HUES6 (cell line): ENCODE measurements around the gene FAF1.

ENCODE experiments used
- H3K27ac ChIP-seq: 2 replicates; pipeline ENCODE4 v1.7.0; 2013; ENCODE audit warnings: low read depth, mild to moderate bottlenecking, low read length, inconsistent platforms
- H3K27me3 ChIP-seq: 2 replicates; pipeline ENCODE4 v1.6.1; 2013; ENCODE audit warnings: low read length; ENCODE audit not compliant: control insufficient read depth, insufficient read depth
- H3K36me3 ChIP-seq: 2 replicates; pipeline ENCODE4 v1.6.1; 2013; ENCODE audit warnings: low read length; ENCODE audit not compliant: control insufficient read depth, insufficient read depth
- H3K4me1 ChIP-seq: 2 replicates; pipeline ENCODE4 v1.6.1; 2013; ENCODE audit warnings: low read length; ENCODE audit not compliant: control insufficient read depth, insufficient read depth
- H3K4me3 ChIP-seq: 2 replicates; pipeline ENCODE4 v1.5.1; 2013; ENCODE audit warnings: low read depth, low read length
- H3K9ac ChIP-seq: one replicate; pipeline ENCODE4 v1.6.1; 2013; ENCODE audit warnings: mild to moderate bottlenecking, low read length
- H3K9me3 ChIP-seq: 2 replicates; pipeline ENCODE4 v1.6.1; 2013; ENCODE audit warnings: low read depth, low read length; ENCODE audit not compliant: control insufficient read depth, insufficient read depth

The FAF1 gene

DNA sequence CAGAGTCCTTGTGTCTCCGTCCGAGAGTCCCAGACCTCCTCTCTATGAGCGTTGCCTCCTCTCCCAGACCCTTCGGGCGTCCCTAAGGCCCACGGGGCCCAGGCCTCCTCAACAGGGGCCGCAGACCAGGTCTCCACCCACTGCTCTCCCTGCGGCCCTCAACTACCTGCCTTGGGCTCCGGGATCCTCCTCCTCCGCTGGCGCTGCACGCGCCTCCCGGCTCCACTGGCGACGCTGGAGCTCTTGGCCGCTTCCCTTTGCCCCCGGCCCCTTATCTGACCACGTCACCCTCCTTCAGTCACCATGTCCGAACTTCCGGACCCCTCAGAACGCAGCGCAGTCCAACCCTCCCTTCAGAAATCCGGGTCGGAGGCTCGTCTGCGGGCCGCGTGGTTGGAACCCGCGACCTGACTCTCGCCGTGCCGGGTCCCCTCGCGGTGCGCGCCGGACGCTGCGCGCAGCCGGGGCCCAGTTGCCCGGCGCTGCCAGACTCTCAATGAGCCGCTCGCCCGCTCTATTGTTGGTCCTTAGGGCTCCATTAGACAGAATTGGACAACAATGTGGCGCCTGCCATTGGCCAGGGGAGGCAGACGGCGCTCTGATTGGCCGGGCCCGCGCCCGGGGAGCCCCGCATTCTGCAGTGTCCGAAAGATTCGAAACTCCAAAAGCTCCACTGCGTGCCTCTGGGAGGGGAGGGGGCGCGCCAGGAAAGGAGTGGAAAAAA, 537.0 kb downstream of the FAF1 start, which contains the start of gene DMRTA2:
Gene DMRTA2 (minus strand): TSS at position 498 of the 724 bp plus-strand sequence. CDS start 1,907 bp downstream, outside the sequence.
- Histone ChIP-seq H3K9ac (no peak within 1 kb of the TSS), H3K36me3 (no peaks in the 10 kb centered on the region), H3K4me1 (peaks cover 40% of the 10 kb centered on the region), H3K9me3 (no peaks in the 10 kb centered on the region), H3K4me3 (peak within 1 kb of the TSS; percentile 68), H3K27me3 (peaks cover 100% of the 10 kb centered on the region), H3K27ac (no peak within 1 kb of the TSS)

DNA sequence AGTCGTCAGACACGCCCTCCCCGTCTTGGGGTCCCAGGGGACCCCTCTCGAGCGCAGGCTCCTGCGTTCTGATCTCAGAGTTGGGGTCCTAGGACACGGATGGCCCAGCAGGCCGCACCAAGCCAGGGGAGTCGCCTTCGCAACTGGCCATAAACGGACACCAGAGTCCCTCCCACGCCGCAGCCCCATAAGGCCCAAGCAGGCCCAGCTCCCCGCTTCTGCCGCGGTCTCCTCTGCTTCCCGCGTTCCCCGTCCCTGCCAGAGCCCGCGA, 537.5 kb downstream of the FAF1 start:
- peaks cover 35% of the 10 kb centered on the region for H3K4me1 ChIP-seq
- H3K27me3 ChIP-seq, result peaks cover 100% of the 10 kb centered on the region
- no peak overlapping the region for H3K9ac ChIP-seq
- H3K27ac ChIP-seq, result no peak overlapping the region
- H3K4me3 ChIP-seq, result peak overlapping the region; percentile 68
- H3K9me3 ChIP-seq, result no peaks in the 10 kb centered on the region
- H3K36me3 ChIP-seq, result no peaks in the 10 kb centered on the region

DNA sequence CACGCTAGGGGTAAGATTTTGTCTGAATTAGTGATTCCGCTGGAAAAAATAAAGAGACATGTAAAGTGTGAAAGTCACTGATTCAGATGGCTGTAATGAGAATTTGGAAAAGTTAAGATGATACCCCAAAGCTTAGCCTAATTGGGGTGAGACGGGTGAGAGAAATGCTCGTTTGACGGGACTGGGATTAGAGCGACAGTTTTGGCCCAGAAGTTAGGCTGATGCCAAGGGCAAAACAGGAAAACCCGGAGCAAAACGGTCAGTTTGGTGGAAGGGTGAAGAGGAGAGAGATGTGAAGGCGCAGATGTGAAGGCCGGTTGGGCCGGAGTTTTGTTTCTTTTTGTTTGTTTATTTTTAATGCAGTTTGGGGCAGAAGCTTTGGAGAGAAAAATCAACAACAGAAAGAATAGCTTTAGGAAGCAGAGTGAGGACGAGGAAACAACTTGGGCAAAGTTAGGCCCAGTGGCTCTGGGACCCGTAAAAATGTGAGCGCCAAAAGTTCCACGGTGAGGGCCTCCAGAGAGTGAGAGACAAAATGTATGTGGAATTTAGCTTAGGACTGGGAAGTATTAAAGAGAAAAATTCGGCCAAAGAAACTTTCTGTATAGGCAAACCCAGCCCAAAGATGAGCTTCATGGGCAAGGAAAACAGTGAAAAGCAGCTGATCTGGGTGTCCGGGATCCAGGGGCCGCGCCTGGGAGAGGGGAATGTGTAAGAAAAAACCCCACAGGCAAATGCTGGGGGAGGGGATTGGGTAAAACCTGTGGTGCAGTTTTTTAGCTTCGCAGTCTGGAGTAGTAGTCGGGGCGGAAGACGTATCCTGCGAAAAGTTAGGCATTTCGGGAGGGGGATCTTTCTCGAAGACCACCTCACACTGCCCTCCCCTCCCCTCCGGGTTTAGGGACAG, 538.0 kb downstream of the FAF1 start:
- Histone ChIP-seq H3K4me1 (peaks cover 29% of the 10 kb centered on the region), H3K9me3 (no peaks in the 10 kb centered on the region), H3K4me3 (peak overlapping the region; percentile 68), H3K27ac (no peak overlapping the region), H3K9ac (no peak overlapping the region), H3K27me3 (peaks cover 100% of the 10 kb centered on the region), H3K36me3 (no peaks in the 10 kb centered on the region)

DNA sequence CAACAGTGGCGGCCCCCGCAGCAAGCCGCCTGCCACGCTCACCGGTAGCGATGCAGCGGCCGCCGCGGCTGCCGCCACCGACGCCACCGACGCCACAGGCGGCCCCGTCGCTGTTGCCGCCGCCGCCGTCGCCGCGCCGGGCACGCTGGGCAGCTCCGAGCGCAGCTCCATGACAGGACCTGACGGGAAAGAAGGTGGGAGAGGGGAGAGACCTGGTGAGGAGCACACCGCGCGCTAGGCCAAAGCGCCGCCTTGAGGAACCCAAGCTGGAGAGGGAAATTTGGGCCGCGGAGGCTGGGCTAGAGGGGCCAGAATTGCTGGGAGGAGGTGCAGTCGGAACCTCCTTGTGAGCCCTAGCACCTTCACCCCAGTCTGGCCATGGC, 538.7 kb downstream of the FAF1 start:
- Histone ChIP-seq H3K4me3 (peak overlapping the region; percentile 56), H3K36me3 (no peaks in the 10 kb centered on the region), H3K9ac (no peak overlapping the region), H3K9me3 (no peaks in the 10 kb centered on the region), H3K27ac (no peak overlapping the region), H3K27me3 (peaks cover 100% of the 10 kb centered on the region), H3K4me1 (peaks cover 28% of the 10 kb centered on the region)

DNA sequence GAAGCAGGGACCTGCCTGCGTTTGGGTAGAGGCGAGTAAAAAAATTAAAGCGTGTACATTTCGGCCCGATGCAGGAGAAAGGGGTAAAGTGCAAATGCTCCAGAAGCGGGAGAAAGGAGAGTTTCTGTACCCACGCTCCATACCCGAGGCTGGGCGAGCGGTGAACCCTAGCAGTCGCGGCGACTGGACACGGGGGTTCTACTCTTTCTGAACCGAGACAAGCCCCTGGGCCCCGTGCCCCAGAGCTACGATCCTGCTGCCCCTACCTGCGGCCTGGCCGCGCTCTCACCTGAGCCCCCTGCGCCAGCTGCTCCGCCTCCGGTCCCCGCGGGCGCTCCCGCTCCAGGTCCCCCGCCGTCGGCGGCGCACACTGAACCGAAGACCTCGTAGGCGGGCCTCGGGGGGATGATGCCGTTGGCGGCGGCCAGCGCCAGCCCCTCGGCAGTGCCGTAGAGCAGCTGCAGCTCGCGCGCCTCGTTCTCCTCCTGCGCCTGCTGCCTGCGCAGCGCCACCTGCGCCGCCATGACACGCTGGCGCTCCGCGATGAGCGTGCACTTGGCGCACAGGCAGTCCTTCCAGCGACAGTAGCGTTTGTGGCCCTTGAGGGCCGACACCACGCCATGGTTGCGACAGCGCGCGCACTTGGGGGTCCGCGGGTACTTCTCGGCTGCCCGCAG, 539.2 kb downstream of the FAF1 start:
- H3K36me3 ChIP-seq, result no peaks in the 10 kb centered on the region
- no peak overlapping the region for H3K9ac ChIP-seq
- H3K4me1 ChIP-seq, result peaks cover 28% of the 10 kb centered on the region
- H3K9me3 ChIP-seq, result no peaks in the 10 kb centered on the region
- no peak overlapping the region for H3K27ac ChIP-seq
- peaks cover 100% of the 10 kb centered on the region for H3K27me3 ChIP-seq
- H3K4me3 ChIP-seq, result peak overlapping the region; percentile 56

DNA sequence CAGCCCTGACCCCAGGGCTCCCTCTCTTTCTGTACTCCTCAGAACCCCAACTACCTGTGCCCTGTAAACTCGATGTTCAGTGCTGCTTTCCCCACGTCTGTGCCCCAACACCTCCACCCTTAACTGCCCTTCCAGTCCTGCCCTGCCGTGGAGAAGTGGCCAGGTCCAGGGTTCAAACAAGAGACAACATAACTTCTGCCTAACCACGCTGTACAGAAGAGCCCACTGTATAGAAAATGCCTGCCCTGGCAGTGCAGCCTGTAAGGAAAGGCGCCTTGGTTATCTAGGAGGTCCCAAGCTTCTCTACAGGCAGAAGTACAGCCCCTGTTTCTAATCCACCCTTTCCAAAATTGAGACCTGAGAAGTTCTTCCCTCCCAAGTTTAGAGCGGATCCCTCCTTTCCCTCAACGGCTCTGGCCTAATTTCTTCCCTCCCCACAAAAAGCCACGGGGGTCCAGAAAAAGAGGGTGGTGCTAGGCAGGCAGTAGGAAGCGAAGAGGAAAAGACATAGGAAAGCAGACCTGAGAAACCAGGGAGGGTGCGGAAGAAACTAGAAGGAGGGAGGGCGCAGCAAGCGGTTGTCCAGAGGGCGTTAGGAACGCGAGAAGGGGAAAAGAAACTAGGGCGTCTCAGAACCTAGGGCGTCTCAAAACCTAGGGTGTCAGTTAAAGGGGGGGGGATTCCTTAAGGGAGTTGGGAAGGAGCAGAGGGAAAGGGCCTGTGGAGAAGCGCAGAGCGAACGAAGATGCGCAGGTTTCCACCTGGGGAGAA, 540.0 kb downstream of the FAF1 start:
- H3K4me3 ChIP-seq, result peak overlapping the region; percentile 56
- no peak overlapping the region for H3K27ac ChIP-seq
- peaks cover 23% of the 10 kb centered on the region for H3K4me1 ChIP-seq
- no peaks in the 10 kb centered on the region for H3K36me3 ChIP-seq
- no peak overlapping the region for H3K9ac ChIP-seq
- peaks cover 100% of the 10 kb centered on the region for H3K27me3 ChIP-seq
- H3K9me3 ChIP-seq, result no peaks in the 10 kb centered on the region

DNA sequence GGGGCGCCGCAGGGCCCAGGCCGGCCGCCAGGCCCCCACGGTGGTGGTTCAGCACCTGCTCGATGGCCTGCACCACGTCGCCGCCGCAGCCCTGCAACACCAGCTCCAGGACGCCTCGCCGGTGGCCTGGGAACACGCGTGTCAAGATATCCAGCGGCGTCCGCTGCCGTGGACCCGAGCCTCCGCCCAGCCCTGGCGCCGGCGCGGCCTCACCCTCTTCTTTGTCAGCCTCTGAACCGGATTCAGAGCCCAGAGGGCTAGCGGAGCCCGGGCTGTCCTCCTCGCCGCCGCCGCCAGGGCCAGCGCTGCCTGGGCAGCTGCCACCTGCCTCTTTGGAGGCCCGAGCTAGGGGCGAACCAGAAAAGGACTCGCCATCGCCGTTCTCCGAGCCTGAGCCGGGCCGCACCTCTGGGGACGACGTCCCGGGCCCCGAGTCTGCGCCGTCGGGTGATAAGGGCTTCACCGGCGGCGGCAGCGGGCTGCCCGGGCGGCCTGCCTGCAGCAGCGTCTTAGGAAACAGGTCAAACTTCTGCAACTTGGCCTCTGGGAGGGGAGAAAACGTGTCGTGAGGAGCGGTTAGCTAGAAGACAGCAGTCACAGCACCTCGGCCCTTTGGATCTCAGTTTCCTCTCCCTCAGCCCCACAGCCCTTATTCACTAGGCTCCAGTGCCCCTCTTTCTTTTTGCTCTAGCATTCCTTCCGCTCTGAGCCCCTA, 540.7 kb downstream of the FAF1 start:
- Histone ChIP-seq H3K9ac (no peak overlapping the region), H3K9me3 (no peaks in the 10 kb centered on the region), H3K4me3 (peak overlapping the region; percentile 18; the same call in 1 of the 2 replicates), H3K27ac (no peak overlapping the region), H3K27me3 (peaks cover 100% of the 10 kb centered on the region), H3K36me3 (no peaks in the 10 kb centered on the region), H3K4me1 (peaks cover 15% of the 10 kb centered on the region)

DNA sequence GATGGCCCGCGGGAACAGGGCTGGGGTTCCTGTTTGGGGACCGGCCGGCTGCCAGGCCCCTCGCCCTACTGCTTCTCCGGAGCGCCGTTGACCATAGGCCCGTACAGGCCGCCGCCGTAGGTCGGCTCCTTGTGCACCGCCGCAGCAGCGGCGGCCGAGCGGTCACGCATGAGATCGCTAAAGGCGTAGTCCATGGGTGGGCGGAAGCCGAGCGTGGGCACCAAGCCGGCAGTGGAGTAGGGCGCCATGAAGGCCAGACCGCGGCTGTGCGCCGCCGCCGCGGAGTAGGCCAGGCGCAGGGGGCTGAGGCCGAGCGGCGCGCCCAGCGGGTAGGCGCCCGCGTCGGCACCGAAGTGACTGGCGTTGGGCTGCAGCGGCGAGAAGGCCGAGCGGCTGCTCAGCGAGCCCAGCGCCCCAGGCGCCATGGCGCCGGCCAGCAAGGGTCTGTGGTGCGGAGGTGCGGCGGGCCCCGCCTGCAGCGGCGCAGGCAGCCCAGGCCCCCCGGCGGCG, 541.4 kb downstream of the FAF1 start:
- no peak overlapping the region for H3K27ac ChIP-seq
- H3K36me3 ChIP-seq, result no peaks in the 10 kb centered on the region
- peaks cover 100% of the 10 kb centered on the region for H3K27me3 ChIP-seq
- H3K9me3 ChIP-seq, result no peaks in the 10 kb centered on the region
- peaks cover 15% of the 10 kb centered on the region for H3K4me1 ChIP-seq
- H3K4me3 ChIP-seq, result peak overlapping the region; percentile 59
- no peak overlapping the region for H3K9ac ChIP-seq

DNA sequence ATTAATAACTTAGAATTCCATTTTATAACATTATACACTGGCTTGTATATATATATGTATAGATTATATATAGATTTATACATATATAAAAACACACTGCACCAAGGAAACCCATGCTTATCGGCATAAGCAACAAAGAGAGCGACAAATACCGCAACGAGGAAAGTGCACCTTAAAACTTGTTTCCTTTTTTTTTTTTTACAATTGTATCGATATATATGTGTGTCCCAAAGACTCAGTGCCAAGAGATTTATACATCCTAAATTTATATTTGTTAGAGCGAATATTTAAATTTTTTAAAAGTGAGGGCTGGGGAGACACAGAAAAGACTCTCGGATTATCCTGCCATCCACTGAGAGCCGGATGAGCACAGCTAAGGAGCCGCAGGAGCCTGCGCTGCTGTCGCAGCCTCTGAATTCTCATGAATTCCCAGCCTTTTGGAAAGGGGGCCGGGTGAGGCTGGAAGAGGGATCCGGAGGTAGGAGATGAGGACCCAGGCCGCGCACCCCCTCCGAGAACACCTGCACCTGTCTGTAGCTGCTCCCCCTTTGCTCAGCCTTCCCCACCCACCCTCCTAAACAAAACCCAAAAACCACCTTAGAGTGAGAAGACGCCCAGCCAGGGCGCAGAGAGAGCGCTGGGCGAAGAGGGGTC, 542.0 kb downstream of the FAF1 start:
- no peaks in the 10 kb centered on the region for H3K36me3 ChIP-seq
- H3K4me1 ChIP-seq, result peaks cover 15% of the 10 kb centered on the region
- peak overlapping the region; percentile 65 for H3K4me3 ChIP-seq
- H3K27me3 ChIP-seq, result peaks cover 100% of the 10 kb centered on the region
- H3K27ac ChIP-seq, result no peak overlapping the region
- H3K9ac ChIP-seq, result no peak overlapping the region
- H3K9me3 ChIP-seq, result no peaks in the 10 kb centered on the region
